ENCODE results near the gene PCDH18.

Gene PCDH18

GRCh38 chr4:137514406-137515111, 17.7 kb downstream of the PCDH18 start:
- Histone ChIP-seq H3K27me3 (ENCODE audit: insufficient read depth, low read length, poor library complexity, severe bottlenecking) (no peaks in the 10 kb centered on the region), H3K4me2 (ENCODE audit: low read depth, low read length, poor library complexity, severe bottlenecking) (no peak overlapping the region), H3K4me3 (ENCODE audit: low read length, poor library complexity, severe bottlenecking) (no peak overlapping the region), H2AFZ (ENCODE audit: low read length) (no peak overlapping the region), H4K20me1 (ENCODE audit: insufficient read depth, low read length, poor library complexity, severe bottlenecking) (no peaks in the 10 kb centered on the region), H3K36me3 (ENCODE audit: insufficient read depth, low read length) (no peaks in the 10 kb centered on the region), H3K79me2 (ENCODE audit: insufficient read depth, low read length) (no peaks in the 10 kb centered on the region), H3K4me1 (ENCODE audit: insufficient read depth, low read length, poor library complexity, severe bottlenecking) (no peaks in the 10 kb centered on the region), H3F3A (ENCODE audit: low read depth) (no peaks in the 10 kb centered on the region), H3K9me2 (replicated peaks; ENCODE audit: low read depth, low read length) (no peaks in the 10 kb centered on the region), H3K9ac (ENCODE audit: low read depth, low read length, poor library complexity, severe bottlenecking) (no peak overlapping the region), H3K9me3 (ENCODE audit: insufficient read depth, low read depth, low read length) (no peaks in the 10 kb centered on the region)
- TF ChIP-seq EZH2phosphoT487 (IDR thresholded peaks at IDR 0.05; ENCODE audit: borderline replicate concordance) = no peak
- TF ChIP-seq CTCF (conservative IDR thresholded peaks at IDR 0.05; ENCODE audit: low read length) = no peak

DNA sequence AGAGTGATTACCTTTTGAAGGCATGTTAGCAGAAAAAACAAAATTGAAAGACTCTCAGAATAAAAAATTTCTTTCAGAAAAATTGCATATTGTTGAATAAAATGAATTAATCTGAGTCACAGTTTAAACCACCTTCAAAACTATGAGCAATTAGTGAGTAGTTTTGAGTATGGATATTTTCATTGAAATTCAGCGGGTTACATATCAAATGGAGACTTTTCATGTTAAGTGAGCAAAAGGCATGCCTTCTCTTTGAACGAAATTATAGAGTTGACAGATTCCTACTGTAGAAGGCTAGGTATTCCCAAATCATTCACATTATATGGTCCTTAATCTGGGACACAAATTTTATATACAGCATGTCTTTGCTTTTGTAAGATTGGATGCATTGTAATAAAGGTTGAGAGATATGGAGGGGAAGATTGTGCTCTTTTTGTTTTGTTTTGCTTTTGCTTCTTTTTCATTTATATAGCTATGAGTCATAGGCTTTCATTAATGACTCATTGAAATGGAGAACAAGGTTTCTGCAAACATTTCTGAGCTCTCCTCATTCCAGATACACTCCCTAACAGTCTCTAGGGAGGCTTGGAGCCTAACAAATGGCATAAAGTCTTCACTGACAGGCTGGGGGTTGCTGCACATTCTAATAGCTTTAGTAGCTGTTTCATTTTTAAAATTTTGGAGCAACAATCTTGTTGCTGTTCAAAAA, 21.6 kb downstream of the PCDH18 start:
- Histone ChIP-seq H3F3A (ENCODE audit: low read depth) (no peaks in the 10 kb centered on the region), H3K27me3 (ENCODE audit: insufficient read depth, low read length, poor library complexity, severe bottlenecking) (no peaks in the 10 kb centered on the region), H3K36me3 (ENCODE audit: insufficient read depth, low read length) (no peaks in the 10 kb centered on the region), H3K9me2 (replicated peaks; ENCODE audit: low read depth, low read length) (no peaks in the 10 kb centered on the region), H3K4me1 (ENCODE audit: insufficient read depth, low read length, poor library complexity, severe bottlenecking) (no peaks in the 10 kb centered on the region), H2AFZ (ENCODE audit: low read length) (no peak overlapping the region), H3K9me3 (ENCODE audit: insufficient read depth, low read depth, low read length) (no peaks in the 10 kb centered on the region), H3K4me3 (ENCODE audit: low read length, poor library complexity, severe bottlenecking) (no peak overlapping the region), H3K79me2 (ENCODE audit: insufficient read depth, low read length) (no peaks in the 10 kb centered on the region), H4K20me1 (ENCODE audit: insufficient read depth, low read length, poor library complexity, severe bottlenecking) (no peaks in the 10 kb centered on the region), H3K4me2 (ENCODE audit: low read depth, low read length, poor library complexity, severe bottlenecking) (no peak overlapping the region), H3K9ac (ENCODE audit: low read depth, low read length, poor library complexity, severe bottlenecking) (no peak overlapping the region)
- TF ChIP-seq EZH2phosphoT487 (IDR thresholded peaks at IDR 0.05; ENCODE audit: borderline replicate concordance) (no peak), CTCF (conservative IDR thresholded peaks at IDR 0.05; ENCODE audit: low read length) (no peak)

DNA sequence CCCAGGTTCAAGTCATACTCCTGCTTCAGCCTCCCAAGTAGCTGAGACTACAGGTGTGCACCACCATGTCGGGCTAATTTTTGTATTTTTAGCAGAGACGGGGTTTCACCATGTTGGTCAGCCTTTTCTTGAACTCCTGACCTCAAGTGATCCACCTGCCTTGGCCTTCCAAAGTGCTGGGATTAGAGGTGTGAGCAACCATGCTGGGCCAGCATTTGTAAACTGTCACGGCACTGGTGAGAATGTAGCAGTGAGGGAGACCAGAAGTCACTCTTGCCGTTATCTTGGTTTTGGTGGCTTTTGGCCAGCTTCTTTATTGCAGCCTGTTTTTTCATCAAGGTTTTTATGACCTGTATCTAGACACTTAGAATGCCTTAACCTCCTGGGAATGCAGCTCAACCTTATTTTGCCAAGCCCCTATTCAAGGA, 22.4 kb downstream of the PCDH18 start:
- no peaks in the 10 kb centered on the region for H3K79me2 ChIP-seq (ENCODE audit: insufficient read depth, low read length)
- H3K9ac ChIP-seq (ENCODE audit: low read depth, low read length, poor library complexity, severe bottlenecking) = no peak overlapping the region
- H4K20me1 ChIP-seq (ENCODE audit: insufficient read depth, low read length, poor library complexity, severe bottlenecking) = no peaks in the 10 kb centered on the region
- no peaks in the 10 kb centered on the region for H3F3A ChIP-seq (ENCODE audit: low read depth)
- TF ChIP-seq CTCF (conservative IDR thresholded peaks at IDR 0.05; ENCODE audit: low read length) (no peak), EZH2phosphoT487 (IDR thresholded peaks at IDR 0.05; ENCODE audit: borderline replicate concordance) (no peak)
- H3K9me3 ChIP-seq (ENCODE audit: insufficient read depth, low read depth, low read length) = no peaks in the 10 kb centered on the region
- H3K27me3 ChIP-seq (ENCODE audit: insufficient read depth, low read length, poor library complexity, severe bottlenecking) = no peaks in the 10 kb centered on the region
- H3K4me1 ChIP-seq (ENCODE audit: insufficient read depth, low read length, poor library complexity, severe bottlenecking) = no peaks in the 10 kb centered on the region
- H3K4me2 ChIP-seq (ENCODE audit: low read depth, low read length, poor library complexity, severe bottlenecking) = no peak overlapping the region
- no peak overlapping the region for H2AFZ ChIP-seq (ENCODE audit: low read length)
- no peaks in the 10 kb centered on the region for H3K36me3 ChIP-seq (ENCODE audit: insufficient read depth, low read length)
- H3K4me3 ChIP-seq (ENCODE audit: low read length, poor library complexity, severe bottlenecking) = no peak overlapping the region
- no peaks in the 10 kb centered on the region for H3K9me2 ChIP-seq (replicated peaks; ENCODE audit: low read depth, low read length)

Data from Loucy (cell line).